ENCODE measurements around the gene RFPL3. TPM values are rescaled to one million over a fixed set of nuclear protein-coding genes. Genes with fewer than 3 reads are reported as not detected.

Gene RFPL3
- total and polyA plus RNA-seq, 4 experiments from 2014 or later: not detected

GRCh38 chr22:32325416-32325801 lies 32.3 kb upstream of the RFPL3 start:
- DNase-seq: no peak
- no peak overlapping the region for H3K27ac ChIP-seq (ENCODE audit: low read depth, low read length)
- POLR2A ChIA-PET (ENCODE audit: partially characterized antibody): no interaction called here
- no peaks in the 10 kb centered on the region for H3K9me3 ChIP-seq (ENCODE audit: control insufficient read depth in 1 of 2, low read length in 2 of 2)
- CTCF ChIA-PET (ENCODE audit: partially characterized antibody): no interaction called here
- H3K36me3 Mint-ChIP-seq: no peaks in the 10 kb centered on the region
- no peak overlapping the region for H3K27ac Mint-ChIP-seq
- H3K4me3 Mint-ChIP-seq: no peak overlapping the region
- peaks cover 0 to 5% (median 0%) of the 10 kb centered on the region in 8 donors for H3K9me3 Mint-ChIP-seq
- no peak overlapping the region for H3K4me3 ChIP-seq (ENCODE audit: low read length in 2 of 2)
- no peaks in the 10 kb centered on the region for H3K4me1 Mint-ChIP-seq
- H3K27me3 Mint-ChIP-seq: peaks cover 4 to 6% of the 10 kb centered on the region in 2 donors
- H3K36me3 ChIP-seq (ENCODE audit: insufficient read depth, low read length): no peaks in the 10 kb centered on the region
- no peaks in the 10 kb centered on the region for H3K27me3 ChIP-seq (ENCODE audit: insufficient read depth, low read length)
- H3K4me1 ChIP-seq (ENCODE audit: insufficient read depth, low read length): no peaks in the 10 kb centered on the region
- intact Hi-C loops (cut with micrococcal nuclease): no loop called here

DNA sequence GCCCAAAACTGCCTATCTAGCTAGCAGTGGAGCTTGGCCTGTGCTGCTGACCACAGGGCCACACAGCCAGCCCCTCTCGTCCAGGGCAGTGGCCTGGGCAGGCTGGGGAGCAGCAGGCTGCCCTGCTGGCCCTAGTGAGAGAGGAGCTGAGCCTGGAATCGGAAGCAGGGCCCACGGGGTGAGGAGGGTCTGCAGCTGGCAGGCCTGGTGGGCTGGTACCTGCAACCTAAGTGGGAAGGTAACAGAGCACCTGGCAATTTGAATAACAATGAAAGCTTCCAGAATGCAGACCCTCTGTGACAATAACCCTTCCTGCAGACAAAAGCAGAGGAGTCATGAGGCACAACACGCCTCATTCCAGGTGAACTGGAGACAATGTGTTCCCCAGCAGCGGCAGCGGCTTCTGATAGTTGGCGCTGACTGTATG lies 31.8 kb upstream of the RFPL3 start:
- POLR2A ChIA-PET (ENCODE audit: partially characterized antibody): no interaction called here
- no peak overlapping the region for H3K27ac ChIP-seq (ENCODE audit: low read depth, low read length)
- H3K27me3 ChIP-seq (ENCODE audit: insufficient read depth, low read length): no peaks in the 10 kb centered on the region
- H3K36me3 ChIP-seq (ENCODE audit: insufficient read depth, low read length): no peaks in the 10 kb centered on the region
- no peaks in the 10 kb centered on the region for H3K4me1 ChIP-seq (ENCODE audit: insufficient read depth, low read length)
- H3K9me3 ChIP-seq (ENCODE audit: control insufficient read depth in 1 of 2, low read length in 2 of 2): no peaks in the 10 kb centered on the region
- Mint-ChIP-seq H3K4me3 (no peak overlapping the region), H3K4me1 (no peaks in the 10 kb centered on the region), H3K27me3 (peaks cover 4% of the 10 kb centered on the region in 2 donors), H3K27ac (no peak overlapping the region), H3K9me3 (peaks cover 0 to 5% (median 0%) of the 10 kb centered on the region in 8 donors), H3K36me3 (no peaks in the 10 kb centered on the region)
- CTCF ChIA-PET (ENCODE audit: partially characterized antibody): no interaction called here
- DNase-seq: no peak
- no peak overlapping the region for H3K4me3 ChIP-seq (ENCODE audit: low read length in 2 of 2)
- intact Hi-C loops (cut with micrococcal nuclease): no loop called here

GRCh38 chr22:32326647-32327046 lies 31.0 kb upstream of the RFPL3 start:
- peaks cover 0 to 4% (median 0%) of the 10 kb centered on the region in 8 donors for H3K9me3 Mint-ChIP-seq
- Histone ChIP-seq H3K27ac (ENCODE audit: low read depth, low read length) (no peak overlapping the region), H3K9me3 (ENCODE audit: control insufficient read depth in 1 of 2, low read length in 2 of 2) (no peaks in the 10 kb centered on the region), H3K27me3 (ENCODE audit: insufficient read depth, low read length) (no peaks in the 10 kb centered on the region), H3K36me3 (ENCODE audit: insufficient read depth, low read length) (no peaks in the 10 kb centered on the region), H3K4me1 (ENCODE audit: insufficient read depth, low read length) (no peaks in the 10 kb centered on the region), H3K4me3 (ENCODE audit: low read length in 2 of 2) (no peak overlapping the region)
- POLR2A ChIA-PET (ENCODE audit: partially characterized antibody): no interaction called here
- intact Hi-C loops (cut with micrococcal nuclease): no loop called here
- no peaks in the 10 kb centered on the region for H3K36me3 Mint-ChIP-seq
- H3K4me1 Mint-ChIP-seq: no peaks in the 10 kb centered on the region
- H3K27me3 Mint-ChIP-seq: peaks cover 2% of the 10 kb centered on the region in 2 donors
- H3K4me3 Mint-ChIP-seq: no peak overlapping the region
- CTCF ChIA-PET (ENCODE audit: partially characterized antibody): no interaction called here
- H3K27ac Mint-ChIP-seq: no peak overlapping the region
- DNase-seq: no peak

GRCh38 chr22:32327066-32327465 lies 30.6 kb upstream of the RFPL3 start:
- Histone ChIP-seq H3K4me1 (ENCODE audit: insufficient read depth, low read length) (no peaks in the 10 kb centered on the region), H3K4me3 (ENCODE audit: low read length in 2 of 2) (no peak overlapping the region), H3K27me3 (ENCODE audit: insufficient read depth, low read length) (no peaks in the 10 kb centered on the region), H3K27ac (ENCODE audit: low read depth, low read length) (no peak overlapping the region), H3K36me3 (ENCODE audit: insufficient read depth, low read length) (no peaks in the 10 kb centered on the region), H3K9me3 (ENCODE audit: control insufficient read depth in 1 of 2, low read length in 2 of 2) (no peaks in the 10 kb centered on the region)
- Mint-ChIP-seq H3K27ac (peak overlapping the region in 2 of 7 donors; percentile 11 to 32), H3K9me3 (peaks cover 0 to 2% (median 0%) of the 10 kb centered on the region in 8 donors), H3K36me3 (no peaks in the 10 kb centered on the region), H3K4me1 (no peaks in the 10 kb centered on the region), H3K4me3 (no peak overlapping the region), H3K27me3 (peaks cover 0 to under 1% of the 10 kb centered on the region in 2 donors)
- CTCF ChIA-PET (ENCODE audit: partially characterized antibody): no interaction called here
- intact Hi-C loops (cut with micrococcal nuclease): no loop called here
- no peak for DNase-seq
- POLR2A ChIA-PET (ENCODE audit: partially characterized antibody): no interaction called here

DNA sequence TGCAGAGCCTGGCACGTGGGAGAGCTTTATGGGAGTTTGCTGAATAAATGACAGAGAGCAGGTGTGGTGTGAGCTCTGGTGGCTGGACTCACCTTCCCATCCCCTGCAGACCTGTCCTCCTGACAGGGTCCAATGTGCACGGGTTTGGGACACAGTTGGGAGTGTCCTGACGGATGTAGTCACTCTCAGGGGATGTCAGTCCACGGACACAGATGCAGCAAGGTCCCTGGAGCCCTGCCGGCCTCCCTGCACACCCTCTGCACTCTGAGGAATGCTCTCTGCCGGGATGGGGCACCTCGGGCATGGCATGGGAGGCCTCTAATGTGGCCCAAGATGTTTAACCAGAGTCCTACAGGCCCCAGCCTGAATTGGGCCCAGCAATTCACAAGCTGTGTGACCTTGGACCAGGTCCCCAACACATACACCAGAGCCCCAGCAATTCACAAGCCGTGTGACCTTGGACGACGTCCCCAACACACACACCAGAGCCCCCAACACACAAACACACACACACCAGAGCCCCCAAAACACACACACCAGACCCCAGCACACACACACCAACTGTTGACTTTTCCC lies 30.0 kb upstream of the RFPL3 start:
- DNase-seq: no peak
- intact Hi-C loops (cut with micrococcal nuclease): no loop called here
- Mint-ChIP-seq H3K4me3 (no peak overlapping the region), H3K9me3 (peaks cover 0 to 2% (median 0%) of the 10 kb centered on the region in 8 donors), H3K4me1 (no peaks in the 10 kb centered on the region), H3K27me3 (peaks cover 3 to 4% of the 10 kb centered on the region in 2 donors), H3K36me3 (no peaks in the 10 kb centered on the region), H3K27ac (peak overlapping the region in 1 of 7 donors; percentile 11)
- H3K4me3 ChIP-seq (ENCODE audit: low read length in 2 of 2): no peak overlapping the region
- POLR2A ChIA-PET (ENCODE audit: partially characterized antibody): no interaction called here
- no peak overlapping the region for H3K27ac ChIP-seq (ENCODE audit: low read depth, low read length)
- H3K4me1 ChIP-seq (ENCODE audit: insufficient read depth, low read length): no peaks in the 10 kb centered on the region
- H3K36me3 ChIP-seq (ENCODE audit: insufficient read depth, low read length): no peaks in the 10 kb centered on the region
- CTCF ChIA-PET (ENCODE audit: partially characterized antibody): no interaction called here
- no peaks in the 10 kb centered on the region for H3K27me3 ChIP-seq (ENCODE audit: insufficient read depth, low read length)
- no peaks in the 10 kb centered on the region for H3K9me3 ChIP-seq (ENCODE audit: control insufficient read depth in 1 of 2, low read length in 2 of 2)

DNA sequence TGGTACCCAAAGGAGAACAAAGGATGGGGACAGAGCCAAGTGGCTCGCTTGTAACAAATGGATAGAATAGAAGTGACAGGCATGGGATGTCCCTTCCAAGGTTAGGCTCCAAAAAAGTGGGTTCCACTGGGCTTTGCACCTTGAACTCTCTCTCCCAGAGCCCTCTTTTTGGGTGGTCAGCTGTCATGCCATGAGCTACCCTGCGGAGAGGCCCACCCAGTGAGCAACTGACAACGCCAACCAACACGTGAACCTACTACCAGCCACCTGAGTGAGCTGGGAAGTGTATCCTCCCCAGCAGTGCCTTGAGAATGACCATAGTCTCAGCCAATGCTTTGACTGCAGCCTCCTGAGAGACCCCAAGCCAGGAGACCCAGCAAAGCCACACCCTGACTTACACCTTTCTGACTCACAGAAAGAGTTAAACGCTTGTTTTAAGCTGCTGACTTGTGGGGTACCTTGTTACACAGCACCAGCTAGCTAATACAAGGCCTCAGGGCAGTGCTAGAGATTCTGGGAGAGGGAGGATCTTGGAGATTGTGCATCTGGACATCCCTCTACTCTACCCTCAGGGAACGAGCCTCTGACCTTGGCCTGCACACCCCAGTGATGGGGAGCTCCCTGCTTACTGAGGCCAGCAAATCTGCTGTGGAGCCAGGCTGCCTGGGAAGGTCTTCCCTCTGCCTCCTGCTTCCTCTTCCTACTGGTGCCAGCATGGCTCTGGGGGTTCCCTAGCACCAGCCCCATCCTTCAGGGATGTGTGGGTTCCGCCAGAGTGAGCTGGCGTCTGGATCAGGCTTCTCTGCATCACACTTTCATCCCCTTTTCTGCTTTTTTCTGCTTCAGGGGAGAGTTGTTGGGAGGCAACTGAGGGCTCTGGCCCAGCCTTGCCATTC lies 29.1 kb upstream of the RFPL3 start:
- no peak overlapping the region for H3K27ac ChIP-seq (ENCODE audit: low read depth, low read length)
- intact Hi-C loops (cut with micrococcal nuclease): no loop called here
- H3K27me3 Mint-ChIP-seq: peaks cover 4 to 9% of the 10 kb centered on the region in 2 donors
- H3K4me1 Mint-ChIP-seq: no peaks in the 10 kb centered on the region
- no peaks in the 10 kb centered on the region for H3K36me3 Mint-ChIP-seq
- H3K4me1 ChIP-seq (ENCODE audit: insufficient read depth, low read length): no peaks in the 10 kb centered on the region
- ChIA-PET CTCF (ENCODE audit: partially characterized antibody) (no interaction called here), POLR2A (ENCODE audit: partially characterized antibody) (no interaction called here)
- H3K4me3 Mint-ChIP-seq: no peak overlapping the region
- no peaks in the 10 kb centered on the region for H3K9me3 ChIP-seq (ENCODE audit: control insufficient read depth in 1 of 2, low read length in 2 of 2)
- no peak overlapping the region for H3K4me3 ChIP-seq (ENCODE audit: low read length in 2 of 2)
- H3K27ac Mint-ChIP-seq: no peak overlapping the region
- DNase-seq: no peak
- H3K36me3 ChIP-seq (ENCODE audit: insufficient read depth, low read length): no peaks in the 10 kb centered on the region
- peaks cover 0 to 2% (median 0%) of the 10 kb centered on the region in 8 donors for H3K9me3 Mint-ChIP-seq
- H3K27me3 ChIP-seq (ENCODE audit: insufficient read depth, low read length): no peaks in the 10 kb centered on the region

GRCh38 chr22:32329202-32329645 lies 28.4 kb upstream of the RFPL3 start:
- no peak for DNase-seq
- ChIA-PET CTCF (ENCODE audit: partially characterized antibody) (no interaction called here), POLR2A (ENCODE audit: partially characterized antibody) (no interaction called here)
- no peaks in the 10 kb centered on the region for H3K36me3 ChIP-seq (ENCODE audit: insufficient read depth, low read length)
- H3K36me3 Mint-ChIP-seq: no peaks in the 10 kb centered on the region
- no peak overlapping the region for H3K4me3 ChIP-seq (ENCODE audit: low read length in 2 of 2)
- H3K27me3 ChIP-seq (ENCODE audit: insufficient read depth, low read length): no peaks in the 10 kb centered on the region
- no peaks in the 10 kb centered on the region for H3K4me1 ChIP-seq (ENCODE audit: insufficient read depth, low read length)
- no peak overlapping the region for H3K4me3 Mint-ChIP-seq
- H3K27ac Mint-ChIP-seq: no peak overlapping the region
- H3K9me3 Mint-ChIP-seq: peaks cover 0 to 2% (median 0%) of the 10 kb centered on the region in 8 donors
- intact Hi-C loops (cut with micrococcal nuclease): no loop called here
- no peaks in the 10 kb centered on the region for H3K4me1 Mint-ChIP-seq
- peaks cover 9 to 15% of the 10 kb centered on the region in 2 donors for H3K27me3 Mint-ChIP-seq
- H3K27ac ChIP-seq (ENCODE audit: low read depth, low read length): no peak overlapping the region
- H3K9me3 ChIP-seq (ENCODE audit: control insufficient read depth in 1 of 2, low read length in 2 of 2): no peaks in the 10 kb centered on the region
